Measurements from ENCODE around the gene TMEM240.
"Not testable (repeated sequence)": the region's sequence is repeated elsewhere in the genome, so short reads cannot be mapped to it uniquely, and the experiment has no call there.

Gene TMEM240

GRCh38 chr1:1541956-1542765, 1.7 kb upstream of the TMEM240 start:
- in situ Hi-C loops (cut with HindIII; ENCODE audit: low sequenced_read_pairs), result no loop called here

DNA sequence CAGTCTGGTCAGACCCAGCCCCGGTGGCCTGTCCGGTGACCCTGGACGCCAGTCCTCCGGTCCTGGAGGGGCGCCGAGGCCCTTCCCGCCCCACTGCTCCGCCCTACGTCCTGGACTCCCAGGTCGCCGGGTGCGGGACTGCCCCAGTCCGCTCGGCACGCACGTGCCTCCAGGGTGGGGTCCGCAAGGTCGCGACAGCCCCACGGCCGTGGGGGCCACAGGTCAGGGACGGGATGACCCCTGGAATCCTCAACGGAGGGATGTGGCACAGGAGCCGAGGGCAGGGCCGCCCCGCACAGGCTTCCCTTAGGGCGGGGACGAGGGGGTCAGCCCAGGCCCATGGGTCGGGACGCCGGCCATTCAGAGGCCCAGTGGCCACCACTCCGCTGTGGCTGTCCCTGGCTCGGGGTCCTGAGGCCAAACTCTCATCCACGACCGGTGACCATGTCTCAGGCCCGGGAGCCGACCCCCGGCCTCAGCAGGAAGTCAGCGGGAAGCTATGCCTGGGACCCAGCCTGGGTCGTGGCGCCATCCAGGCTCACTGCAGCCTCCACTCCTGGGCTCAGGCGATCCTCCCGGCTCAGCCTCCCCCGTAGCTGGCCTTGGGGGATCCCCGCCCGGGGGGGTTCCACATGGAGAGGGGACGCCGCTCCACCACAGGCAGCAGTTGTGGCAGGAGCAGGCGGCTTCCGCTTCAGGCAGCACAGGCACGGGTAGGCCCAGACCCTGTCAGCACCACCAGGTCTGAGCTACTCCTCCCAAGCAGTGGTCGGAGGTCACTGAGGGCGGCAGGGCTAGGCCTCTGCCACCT, 599 bp upstream of the TMEM240 start:
- in situ Hi-C loops (cut with HindIII; ENCODE audit: low sequenced_read_pairs), result no loop called here

GRCh38 chr1:1539310-1540089, 924 bp downstream of the TMEM240 start:
- in situ Hi-C loops (cut with HindIII; ENCODE audit: low sequenced_read_pairs), result no loop called here

DNA sequence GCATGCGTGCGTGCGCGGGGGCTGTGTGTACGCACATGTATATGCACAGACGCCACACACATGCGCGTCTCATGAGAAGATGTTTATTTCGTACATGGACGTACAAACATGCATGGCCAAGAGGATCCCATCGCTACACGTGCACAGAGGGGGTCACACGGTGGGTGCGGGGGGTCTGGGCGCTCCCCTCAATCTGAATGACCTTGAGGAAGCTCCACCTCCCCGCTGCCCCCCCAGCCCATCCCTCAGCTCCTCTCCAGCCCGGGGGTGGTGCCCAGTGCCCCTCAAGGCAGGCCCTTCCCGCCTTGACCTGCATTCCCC, 1.5 kb downstream of the TMEM240 start:
- in situ Hi-C loops (cut with HindIII; ENCODE audit: low sequenced_read_pairs), result no loop called here

GRCh38 chr1:1538334-1538733, 2.1 kb downstream of the TMEM240 start:
- in situ Hi-C loops (cut with HindIII; ENCODE audit: low sequenced_read_pairs), result no loop called here

DNA sequence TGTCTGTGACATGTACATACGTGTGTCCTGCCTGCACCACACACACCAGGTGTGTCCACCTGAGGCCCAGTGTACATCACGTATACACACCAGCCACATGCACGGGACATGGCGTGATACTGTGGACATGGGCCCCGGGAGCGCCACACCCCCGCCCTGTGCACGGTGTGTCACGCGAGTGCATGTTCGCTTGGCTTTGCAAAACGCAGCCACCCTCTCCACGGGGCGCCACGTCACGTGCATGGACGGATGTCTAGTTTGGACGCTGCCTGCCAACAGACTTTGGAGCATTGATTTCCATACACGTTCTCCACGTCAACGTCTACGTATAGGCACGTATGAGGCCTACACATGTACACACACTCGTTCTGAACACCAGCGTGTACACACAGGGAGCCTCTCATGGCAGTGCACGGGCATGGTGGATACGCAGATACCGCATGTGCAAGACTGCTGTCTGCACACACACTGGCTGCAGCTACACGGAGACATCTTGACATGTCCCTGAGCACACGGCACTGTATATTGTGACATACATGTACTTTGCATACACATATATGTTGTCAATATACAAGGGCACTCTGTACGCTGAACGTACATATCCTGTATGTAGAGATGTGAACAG, 2.7 kb downstream of the TMEM240 start:
- in situ Hi-C loops (cut with HindIII; ENCODE audit: low sequenced_read_pairs), result no loop called here

- in situ Hi-C loops (cut with HindIII; ENCODE audit: low sequenced_read_pairs), result no loop called here
These were observed 3.4 kb downstream of the TMEM240 start for GRCh38 chr1:1536938-1537546.

- in situ Hi-C loops (cut with HindIII; ENCODE audit: low sequenced_read_pairs), result no loop called here
These were observed 4.1 kb downstream of the TMEM240 start for GRCh38 chr1:1536019-1536937.

GRCh38 chr1:1535201-1536018, 5.0 kb downstream of the TMEM240 start:
- in situ Hi-C loops (cut with HindIII; ENCODE audit: low sequenced_read_pairs), result no loop called here

GRCh38 chr1:1534401-1535154, 5.8 kb downstream of the TMEM240 start:
- in situ Hi-C loops (cut with HindIII; ENCODE audit: low sequenced_read_pairs), result no loop called here

GRCh38 chr1:1533894-1534291, 6.5 kb downstream of the TMEM240 start:
- in situ Hi-C loops (cut with HindIII; ENCODE audit: low sequenced_read_pairs), result not testable (repeated sequence)

DNA sequence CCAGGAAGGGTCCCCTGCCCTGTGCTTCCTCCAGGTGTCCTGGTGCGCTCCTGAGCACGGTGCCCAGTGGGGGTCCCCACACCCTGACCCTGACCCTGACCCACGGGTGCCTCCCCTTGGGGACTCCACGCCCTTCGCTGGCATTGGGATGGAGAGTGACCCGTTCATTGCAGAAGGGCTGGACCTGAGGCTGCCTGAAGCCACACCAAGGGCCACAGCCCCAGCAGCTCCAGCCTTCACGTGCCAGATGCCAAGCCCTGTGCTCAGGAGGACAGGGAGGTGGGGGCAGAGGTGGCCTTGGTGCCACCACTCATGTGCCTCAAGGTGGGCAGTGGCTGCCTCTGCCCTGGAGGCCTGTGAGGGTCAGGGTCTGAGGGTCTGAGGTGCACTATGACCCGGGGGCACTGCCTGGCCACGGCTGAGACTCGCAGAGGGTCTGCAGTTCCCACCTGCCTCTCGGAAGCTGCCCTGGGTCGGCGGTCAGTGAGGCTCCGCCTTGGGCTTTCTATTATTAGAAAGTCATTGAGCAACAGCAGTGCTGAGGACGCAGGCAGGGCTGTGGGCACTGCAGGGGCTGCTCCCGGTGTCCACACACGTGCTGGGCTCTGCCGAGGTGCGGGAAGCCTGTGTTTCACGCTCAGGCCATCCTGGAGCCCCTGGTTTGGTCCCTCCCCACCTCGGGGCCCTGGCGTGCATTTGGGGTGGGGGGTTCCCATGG, 7.1 kb downstream of the TMEM240 start:
- in situ Hi-C loops (cut with HindIII; ENCODE audit: low sequenced_read_pairs), result not testable (repeated sequence)

- in situ Hi-C loops (cut with HindIII; ENCODE audit: low sequenced_read_pairs), result no loop called here
These were observed 8.5 kb downstream of the TMEM240 start for GRCh38 chr1:1531947-1532346.

GRCh38 chr1:1529936-1530335, 10.5 kb downstream of the TMEM240 start:
- in situ Hi-C loops (cut with HindIII; ENCODE audit: low sequenced_read_pairs), result loop anchor here (10.0 kb wide), 1 partner anchor 155 kb away; the partner anchor contains the start of gene AURKAIP1

DNA sequence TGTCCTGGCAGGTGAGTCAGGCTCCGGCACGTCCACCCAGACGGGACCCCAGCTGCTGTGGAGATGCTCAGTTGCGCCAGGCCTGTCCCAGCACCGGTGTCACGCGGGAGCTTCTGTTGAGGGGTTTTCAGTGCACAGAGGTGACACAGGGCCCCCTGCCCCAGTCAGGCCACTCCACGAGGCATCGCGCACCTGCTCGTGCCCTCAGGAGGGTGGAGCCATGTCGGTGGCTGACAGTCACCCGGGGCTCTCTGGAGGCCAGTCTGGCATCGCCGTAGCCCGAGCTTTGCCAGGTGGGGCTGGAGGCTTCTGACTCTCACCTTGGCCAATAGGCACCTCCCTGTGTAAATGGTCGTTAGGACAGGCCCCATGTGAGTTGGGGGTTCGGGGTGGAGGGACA, 11.1 kb downstream of the TMEM240 start:
- in situ Hi-C loops (cut with HindIII; ENCODE audit: low sequenced_read_pairs), result loop anchor here (10.0 kb wide), 1 partner anchor 155 kb away; the partner anchor contains the start of gene AURKAIP1

DNA sequence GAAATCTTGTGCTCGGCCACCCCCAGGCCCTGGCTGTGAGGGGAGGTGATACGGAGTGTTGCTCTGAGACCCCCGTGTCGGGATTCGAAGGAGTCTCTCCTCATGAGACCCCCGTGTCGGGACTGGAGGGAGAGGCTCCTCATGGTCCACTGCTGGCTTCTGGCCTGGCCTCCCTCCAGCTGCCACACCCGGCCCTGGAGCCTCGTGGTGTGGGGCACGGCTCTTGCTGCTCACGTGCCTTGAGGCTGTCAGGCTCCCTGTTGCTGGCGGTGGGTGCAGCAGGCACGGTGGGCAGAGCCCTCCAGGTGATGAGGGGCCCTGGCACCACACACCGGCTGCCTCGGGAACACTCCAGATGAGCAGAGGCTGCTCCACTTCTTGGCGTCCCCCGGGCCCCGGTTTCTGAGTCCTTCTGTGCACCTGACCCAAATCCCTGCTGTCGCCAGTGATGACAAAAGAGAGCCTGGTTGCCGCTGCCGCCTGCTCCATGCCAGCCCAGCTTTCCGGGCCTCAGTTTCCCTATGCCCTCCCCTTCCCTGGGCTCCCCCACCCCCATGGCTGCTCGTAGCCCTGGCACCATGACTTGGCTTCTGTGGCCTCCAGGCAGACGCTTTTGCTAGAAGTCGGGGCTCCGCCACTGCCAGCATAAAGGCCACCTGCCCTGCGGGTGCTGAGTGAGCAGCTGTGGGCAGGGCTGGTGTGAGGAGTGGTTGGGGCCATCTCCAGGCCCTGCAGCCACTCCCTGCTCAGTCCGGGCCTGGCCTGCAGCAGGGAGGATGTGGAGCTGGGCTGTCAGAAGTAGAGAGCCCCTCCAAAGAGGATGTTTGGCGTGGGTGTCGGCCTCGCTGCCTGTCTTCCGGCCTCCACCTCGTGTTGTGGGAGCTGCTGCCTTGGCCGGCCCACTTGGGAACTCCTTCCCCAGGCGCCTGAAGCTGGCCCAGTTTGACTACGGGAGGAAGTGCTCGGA, 11.8 kb downstream of the TMEM240 start:
- in situ Hi-C loops (cut with HindIII; ENCODE audit: low sequenced_read_pairs), result loop anchor here (10.0 kb wide), 1 partner anchor 154 kb away; the partner anchor contains the start of gene AURKAIP1

All from endothelial cell of hepatic sinusoid (primary cell).